A549 (cell line): ENCODE results near the gene ECSCR.
"Not testable (repeated sequence)": the region's sequence is repeated elsewhere in the genome, so short reads cannot be mapped to it uniquely, and the experiment has no call there.

Experiments used
- CHD2 ChIP-seq: fragments of 150-350 bp; IDR thresholded peaks from 2 replicates; pipeline ENCODE4 v1.6.1; 2014; ENCODE audit warnings: low read length; ENCODE audit not compliant: partially characterized antibody
- CTCF ChIP-seq: fragments of >200 bp; sonication (Bioruptor Twin); formaldehyde crosslinking; IDR thresholded peaks from 3 replicates; pipeline ENCODE4 v1.5.1; 2016
- JUNB ChIP-seq: fragments of >200 bp; sonication (Bioruptor Twin); formaldehyde crosslinking; IDR thresholded peaks from 2 replicates; pipeline ENCODE4 v1.6.1; 2016

- not testable (repeated sequence) for TF ChIP-seq JUNB, CTCF, CHD2
Measured at GRCh38 chr5:139479729-139480128, 17.2 kb upstream of the ECSCR start.
